OCI-LY7 (cell line): Measurements from ENCODE around the gene GABRG3. TPM values are rescaled to one million over a fixed set of nuclear protein-coding genes. Genes with fewer than 3 reads are reported as not detected.

Experiments used
- BruUV-seq: library from RNA; stranded (reverse); fragments of 400-500 nt; replicated peaks from 2 replicates; lab custom pipeline; 2021; lab: Mats Ljungman, UMichigan
- CTCF ChIA-PET: fragments of 300-600 bp; sonication (Branson Sonifier 250); formaldehyde crosslinking; loops from one replicate; lab custom pipeline; 2022; ENCODE audit warnings: antibody characterized with exemption; ENCODE audit not compliant: unreplicated experiment; lab: Charles Lee
- POLR2A ChIA-PET: fragments of 300-600 bp; sonication (Branson Sonifier 250); formaldehyde crosslinking; loops from one replicate; lab custom pipeline; 2022; ENCODE audit warnings: antibody characterized with exemption; lab: Charles Lee
- DNase-seq: peaks from one replicate; pipeline ENCODE4 v3.0.0-alpha.2; 2015; ENCODE audit warnings: low spot score
- H2AFZ ChIP-seq: fragments of 200-600 bp; sonication (generic), shearing (Covaris generic); 2 replicates; pipeline ENCODE4 v1.6.1; 2014; ENCODE audit warnings: mild to moderate bottlenecking, antibody characterized with exemption, low read length, moderate library complexity
- H3K27ac ChIP-seq: fragments of 200-600 bp; sonication (generic); 2 replicates; pipeline ENCODE4 v1.5.1; 2014; ENCODE audit warnings: mixed run types, low read depth, mild to moderate bottlenecking, moderate library complexity, low read length, inconsistent platforms; ENCODE audit not compliant: poor library complexity, severe bottlenecking
- H3K36me3 ChIP-seq: fragments of 200-600 bp; sonication (generic); 2 replicates; pipeline ENCODE4 v1.6.1; 2014; ENCODE audit warnings: mild to moderate bottlenecking, antibody characterized with exemption, low read length, moderate library complexity, mixed read lengths; ENCODE audit not compliant: insufficient read depth
- H3K4me1 ChIP-seq: fragments of 200-600 bp; sonication (generic); 2 replicates; pipeline ENCODE4 v1.5.1; 2014; ENCODE audit warnings: mild to moderate bottlenecking, low read length; ENCODE audit not compliant: insufficient read depth, poor library complexity, severe bottlenecking
- H3K4me2 ChIP-seq: fragments of 200-600 bp; sonication (generic); 2 replicates; pipeline ENCODE4 v1.6.1; 2014; ENCODE audit warnings: mild to moderate bottlenecking, low read length
- H3K4me3 ChIP-seq: fragments of 200-600 bp; sonication (generic); 2 replicates; pipeline ENCODE4 v1.5.1; 2014; ENCODE audit warnings: mild to moderate bottlenecking, low read depth, low read length; ENCODE audit not compliant: poor library complexity, severe bottlenecking
- H3K79me2 ChIP-seq: fragments of 200-600 bp; sonication (generic); 2 replicates; pipeline ENCODE4 v1.6.1; 2016; ENCODE audit warnings: low read depth, mild to moderate bottlenecking, low read length, moderate library complexity, mixed read lengths; ENCODE audit not compliant: insufficient read depth
- H3K9me2 ChIP-seq: fragments of 200-600 bp; sonication (generic); 2 replicates; pipeline ENCODE4 v1.6.1; 2016; ENCODE audit warnings: mild to moderate bottlenecking, low read length, mixed read lengths; ENCODE audit not compliant: insufficient read depth
- H3K9me3 ChIP-seq: fragments of 200-600 bp; sonication (generic); 2 replicates; pipeline ENCODE4 v1.6.1; 2014; ENCODE audit warnings: mild to moderate bottlenecking, mixed run types, low read length, mixed read lengths
- H4K20me1 ChIP-seq: fragments of 200-600 bp; sonication (generic); 2 replicates; pipeline ENCODE4 v1.6.1; 2014; ENCODE audit warnings: mild to moderate bottlenecking, antibody characterized with exemption, low read length, moderate library complexity, mixed read lengths; ENCODE audit not compliant: insufficient read depth
- CTCF ChIP-seq: fragments of 200-600 bp; sonication (generic); conservative IDR thresholded peaks from 2 replicates; pipeline ENCODE4 v1.5.1; 2014; ENCODE audit warnings: mild to moderate bottlenecking, antibody characterized with exemption, low read length, moderate library complexity, mixed read lengths
- EZH2phosphoT487 ChIP-seq: fragments of 200-600 bp; sonication (generic); IDR thresholded peaks from 2 replicates; pipeline ENCODE4 v1.6.1; 2018; ENCODE audit warnings: low read depth, borderline replicate concordance, mild to moderate bottlenecking, mixed run types, antibody characterized with exemption, low read length, moderate library complexity, mixed read lengths
- intact Hi-C: fragments of 100-400 bp; cut with micrococcal nuclease; formaldehyde crosslinking; loops from one replicate; pipeline ENCODE4 v1.10.0; 2022; ENCODE audit not compliant: unreplicated experiment
- total RNA-seq, 2 experiments: library from RNA; depleted of rRNA in 1 of 2; stranded (reverse); fragments of >200 nt in 1 of 2; shearing (Covaris generic) in 1 of 2; gene quantifications; 2 replicates each; pipeline ENCODE4 v1.2.3, GENCODE V29; 2014 to 2022

Gene GABRG3
- total RNA-seq, 2 experiments from 2014 or later = not detected

- H3K27ac ChIP-seq = no peak overlapping the region
- ChIA-PET CTCF (no interaction called here), POLR2A (no interaction called here)
- H3K4me2 ChIP-seq = no peak overlapping the region
- no peak for DNase-seq
- TF ChIP-seq EZH2phosphoT487 (no peak), CTCF (no peak)
- intact Hi-C loops = no loop called here
- H3K4me3 ChIP-seq = no peak overlapping the region
- no peaks in the 10 kb centered on the region for H3K79me2 ChIP-seq
- no peak overlapping the region for H2AFZ ChIP-seq
- no peaks in the 10 kb centered on the region for H3K4me1 ChIP-seq
- no peaks in the 10 kb centered on the region for H4K20me1 ChIP-seq
- H3K9me3 ChIP-seq = no peaks in the 10 kb centered on the region
- no peaks in the 10 kb centered on the region for H3K9me2 ChIP-seq
- no peaks in the 10 kb centered on the region for H3K36me3 ChIP-seq
- BruUV-seq = no TSS peak
Observed at GRCh38 chr15:27490867-27491595, 520.0 kb downstream of the GABRG3 start.

- CTCF ChIA-PET = no interaction called here
- BruUV-seq = no TSS peak
- no peak overlapping the region for H2AFZ ChIP-seq
Observed at GRCh38 chr15:27491666-27492621, 521.0 kb downstream of the GABRG3 start.

More at GRCh38 chr15:27491666-27492621, 521.0 kb downstream of the GABRG3 start:
- Histone ChIP-seq H3K9me2 (no peaks in the 10 kb centered on the region), H3K27ac (no peak overlapping the region), H4K20me1 (no peaks in the 10 kb centered on the region), H3K4me3 (no peak overlapping the region), H3K36me3 (no peaks in the 10 kb centered on the region), H3K79me2 (no peaks in the 10 kb centered on the region), H3K4me1 (no peaks in the 10 kb centered on the region), H3K9me3 (no peaks in the 10 kb centered on the region), H3K4me2 (no peak overlapping the region)
- POLR2A ChIA-PET = no interaction called here
- intact Hi-C loops = no loop called here
- no peak for DNase-seq
- TF ChIP-seq EZH2phosphoT487 = no peak
- no peak for TF ChIP-seq CTCF
